ENCODE data around the gene KCNK1. TPM values are rescaled to one million over a fixed set of nuclear protein-coding genes. Genes with fewer than 3 reads are reported as not detected.

KCNK1 gene
- total and polyA plus RNA-seq, 2 of the 13 experiments (the other 11 are each of a cell fraction or from before 2014, with no cell fraction given): not detected

- in situ Hi-C loops (cut with HindIII; ENCODE audit: extremely low pct_ligation_motif_present, low pct_unique_long_range_greater_than_20kb) (no loop called here), intact Hi-C loops (cut with micrococcal nuclease; ENCODE audit: unreplicated experiment) (no loop called here)
- ChIA-PET POLR2A (no interaction called here), CTCF (ENCODE audit: low intra/inter-chr PET ratio, low total read pairs) (no interaction called here)
- Histone ChIP-seq H3K4me2 (ENCODE audit: low read depth, low read length) (no peak overlapping the region), H3K4me1 (ENCODE audit: insufficient read depth, low read length) (no peaks in the 10 kb centered on the region), H2AFZ (ENCODE audit: low read length) (no peak overlapping the region), H4K20me1 (ENCODE audit: insufficient read depth, low read length) (no peaks in the 10 kb centered on the region), H3K9me3 (ENCODE audit: low read length) (no peaks in the 10 kb centered on the region), H3K9ac (ENCODE audit: insufficient read depth, low read depth, low read length) (no peak overlapping the region), H3K27me3 (ENCODE audit: control insufficient read depth in 1 of 2, insufficient read depth in 2 of 2, low read length in 2 of 2) (no peaks in the 10 kb centered on the region), H3K27ac (ENCODE audit: extremely low read length, insufficient read depth, low read length) (no peak overlapping the region), H3K79me2 (ENCODE audit: insufficient read depth, low read length) (no peaks in the 10 kb centered on the region), H3K4me3 (replicated peaks in 1 of 3; ENCODE audit: insufficient read depth in 1 of 3, low read depth in 2 of 3, low read length in 3 of 3) (no peak overlapping the region), H3K36me3 (replicated peaks in 1 of 2; ENCODE audit: control insufficient read depth in 1 of 2, insufficient read depth in 2 of 2, low read length in 2 of 2) (no peaks in the 10 kb centered on the region)
- ATAC-seq (no peak), DNase-seq (ENCODE audit: low spot score) (no peak), FAIRE-seq (no peak)
- TF ChIP-seq ZNF17 (CRISPR knock-in tag; IDR thresholded peaks at IDR 0.05) (no peak), PHF8 (CRISPR knock-in tag; IDR thresholded peaks at IDR 0.05) (no peak), PBX3 (CRISPR knock-in tag; IDR thresholded peaks at IDR 0.05; ENCODE audit: borderline replicate concordance) (no peak), TBP (CRISPR knock-in tag; IDR thresholded peaks at IDR 0.05) (no peak), HNF4G (IDR thresholded peaks at IDR 0.05; ENCODE audit: borderline replicate concordance, low read depth, low read length) (no peak), HNF4G (CRISPR knock-in tag; IDR thresholded peaks at IDR 0.05; ENCODE audit: borderline replicate concordance, low read depth) (no peak), RCOR2 (CRISPR knock-in tag; IDR thresholded peaks at IDR 0.05) (no peak), ZBTB26 (CRISPR knock-in tag; IDR thresholded peaks at IDR 0.05; ENCODE audit: borderline replicate concordance) (no peak), ATF2 (CRISPR knock-in tag; IDR thresholded peaks at IDR 0.05) (no peak), GPBP1L1 (CRISPR knock-in tag; IDR thresholded peaks at IDR 0.05) (no peak), ZNF354B (CRISPR knock-in tag; IDR thresholded peaks at IDR 0.05) (no peak), GMEB1 (CRISPR knock-in tag; IDR thresholded peaks at IDR 0.05; ENCODE audit: borderline replicate concordance) (no peak), ZNF839 (CRISPR knock-in tag; IDR thresholded peaks at IDR 0.05; ENCODE audit: borderline replicate concordance) (no peak), KDM6A (CRISPR knock-in tag; IDR thresholded peaks at IDR 0.05; ENCODE audit: low read depth) (no peak)
- WGBS (ENCODE audit: low lambda C conversion rate): no CpG with 5 or more reads among the region's 2 CpGs
- no TSS peak for BruUV-seq (replicated peaks)
Observed at GRCh38 chr1:233647636-233648035, 33.7 kb downstream of the KCNK1 start.
